ENCODE measurements around the gene SLC6A6. TPM values are rescaled to one million over a fixed set of nuclear protein-coding genes. Genes with fewer than 3 reads are reported as not detected.

SLC6A6 gene
- total RNA-seq, 4 donors from 2014 or later = 14.4 to 35.7 (median 17.0) TPM

GRCh38 chr3:14457481-14457880 lies 55.1 kb downstream of the SLC6A6 start:
- Histone ChIP-seq H3K9me3 (no peaks in the 10 kb centered on the region), H3K4me1 (peaks cover 17 to 60% (median 29%) of the 10 kb centered on the region in 3 donors), H3K27me3 (no peaks in the 10 kb centered on the region), H3K36me3 (peaks cover 0 to 44% (median 4%) of the 10 kb centered on the region in 3 donors), H3K27ac (no peak overlapping the region), H3K4me3 (no peak overlapping the region)
- WGBS, 2 donors = 93% methylated on average over 5 of the region's 5 CpGs
- DNase-seq = no peak
- intact Hi-C loops (cut with DNase I) = loop anchor here (5.0 kb wide), 1 partner anchor 55 kb away; the partner anchor contains the start of gene SLC6A6
- TF ChIP-seq CTCF (IDR thresholded peaks at IDR 0.05) = no peak
- no peak for TF ChIP-seq POLR2A (IDR thresholded peaks at IDR 0.05)

- Histone ChIP-seq H3K4me1 (peaks cover 13 to 55% (median 26%) of the 10 kb centered on the region in 3 donors), H3K9me3 (no peaks in the 10 kb centered on the region), H3K27ac (no peak overlapping the region), H3K4me3 (no peak overlapping the region), H3K27me3 (no peaks in the 10 kb centered on the region), H3K36me3 (peaks cover 0 to 49% (median 4%) of the 10 kb centered on the region in 3 donors)
- intact Hi-C loops (cut with DNase I) = loop anchor here (5.0 kb wide), 1 partner anchor 56 kb away; the partner anchor contains the start of gene SLC6A6
- DNase-seq = no peak
- TF ChIP-seq POLR2A (IDR thresholded peaks at IDR 0.05) = no peak
- no peak for TF ChIP-seq CTCF (IDR thresholded peaks at IDR 0.05)
- 78 to 82% methylated on average over 8 to 9 of the region's 9 CpGs for WGBS, 2 donors
Measured at GRCh38 chr3:14457999-14458398, 55.6 kb downstream of the SLC6A6 start.

GRCh38 chr3:14458434-14459275 lies 56.2 kb downstream of the SLC6A6 start:
- no peak for DNase-seq
- no peak overlapping the region for H3K27ac ChIP-seq
- H3K9me3 ChIP-seq = no peaks in the 10 kb centered on the region
- H3K4me3 ChIP-seq = no peak overlapping the region
- intact Hi-C loops (cut with DNase I) = loop anchor here (5.0 kb wide), 1 partner anchor 56 kb away; the partner anchor contains the start of gene SLC6A6
- TF ChIP-seq POLR2A (IDR thresholded peaks at IDR 0.05) (no peak), CTCF (IDR thresholded peaks at IDR 0.05) (no peak)
- WGBS, 2 donors = 65 to 76% methylated on average over 7 to 11 of the region's 11 CpGs
- peaks cover 9 to 48% (median 19%) of the 10 kb centered on the region in 3 donors for H3K4me1 ChIP-seq
- H3K27me3 ChIP-seq = no peaks in the 10 kb centered on the region
- peaks cover 0 to 56% (median 4%) of the 10 kb centered on the region in 3 donors for H3K36me3 ChIP-seq

- Histone ChIP-seq H3K36me3 (peaks cover 0 to 63% (median 4%) of the 10 kb centered on the region in 3 donors), H3K27ac (no peak overlapping the region), H3K4me1 (peaks cover 4 to 41% (median 12%) of the 10 kb centered on the region in 3 donors), H3K9me3 (no peaks in the 10 kb centered on the region), H3K4me3 (no peak overlapping the region), H3K27me3 (no peaks in the 10 kb centered on the region)
- no peak for DNase-seq
- WGBS, 2 donors = 94 to 100% methylated on average over 1 to 2 of the region's 5 CpGs
- TF ChIP-seq POLR2A (IDR thresholded peaks at IDR 0.05) (no peak), CTCF (IDR thresholded peaks at IDR 0.05) (no peak)
- intact Hi-C loops (cut with DNase I) = loop anchor here (5.0 kb wide), 1 partner anchor 57 kb away; the partner anchor contains the start of gene SLC6A6
Measured at GRCh38 chr3:14459384-14459783, 57.0 kb downstream of the SLC6A6 start.

GRCh38 chr3:14459787-14460186 lies 57.4 kb downstream of the SLC6A6 start:
- WGBS, 2 donors = 27 to 82% methylated on average over 2 to 3 of the region's 3 CpGs

More at GRCh38 chr3:14459787-14460186, 57.4 kb downstream of the SLC6A6 start:
- no peak for TF ChIP-seq CTCF (IDR thresholded peaks at IDR 0.05)
- TF ChIP-seq POLR2A (IDR thresholded peaks at IDR 0.05) = no peak
- H3K27me3 ChIP-seq = no peaks in the 10 kb centered on the region
- no peak overlapping the region for H3K4me3 ChIP-seq
- peaks cover 0 to 67% (median 4%) of the 10 kb centered on the region in 3 donors for H3K36me3 ChIP-seq
- intact Hi-C loops (cut with DNase I) = loop anchor here (5.0 kb wide), 1 partner anchor 57 kb away; the partner anchor contains the start of gene SLC6A6
- no peaks in the 10 kb centered on the region for H3K9me3 ChIP-seq
- no peak for DNase-seq
- H3K27ac ChIP-seq = no peak overlapping the region
- peaks cover 4 to 37% (median 9%) of the 10 kb centered on the region in 3 donors for H3K4me1 ChIP-seq

Data from esophagus squamous epithelium (tissue), 5 donors.